Measurements from ENCODE around the gene SEC14L5. TPM values are rescaled to one million over a fixed set of nuclear protein-coding genes. Genes with fewer than 3 reads are reported as not detected.

Gene SEC14L5
- total RNA-seq, 4 donors from 2014 or later = 0.83 to 1.8 (median 1.1) TPM

GRCh38 chr16:5000573-5001001 lies 42.5 kb downstream of the SEC14L5 start:
- no peaks in the 10 kb centered on the region for H3K36me3 ChIP-seq
- no peak overlapping the region for H3K27ac ChIP-seq (replicated peaks in 1 of 4)
- H3K27me3 ChIP-seq = peaks cover 0 to 6% (median 0%) of the 10 kb centered on the region in 4 donors
- no peak for TF ChIP-seq CTCF (IDR thresholded peaks at IDR 0.05)
- TF ChIP-seq POLR2AphosphoS5 (IDR thresholded peaks at IDR 0.05) = no peak
- TF ChIP-seq POLR2A (IDR thresholded peaks at IDR 0.05; ENCODE audit: low read depth) = no peak
- no peak for TF ChIP-seq EP300 (IDR thresholded peaks at IDR 0.05)
- DNase-seq (ENCODE audit: extremely low spot score) = no peak
- H3K9me3 ChIP-seq = no peaks in the 10 kb centered on the region
- no peaks in the 10 kb centered on the region for H3K4me1 ChIP-seq
- intact Hi-C loops (cut with DNase I) = no loop called here
- H3K4me3 ChIP-seq = no peak overlapping the region
- 87% methylated on average over 12 of the region's 19 CpGs for WGBS

GRCh38 chr16:5001571-5001970 lies 43.4 kb downstream of the SEC14L5 start:
- 82% methylated on average over 7 of the region's 7 CpGs for WGBS
- H3K4me1 ChIP-seq = no peaks in the 10 kb centered on the region
- no peaks in the 10 kb centered on the region for H3K9me3 ChIP-seq
- H3K27me3 ChIP-seq = peaks cover 0 to 6% (median 0%) of the 10 kb centered on the region in 4 donors
- DNase-seq (ENCODE audit: extremely low spot score) = no peak
- H3K4me3 ChIP-seq = no peak overlapping the region
- TF ChIP-seq POLR2AphosphoS5 (IDR thresholded peaks at IDR 0.05) = no peak
- TF ChIP-seq POLR2A (IDR thresholded peaks at IDR 0.05; ENCODE audit: low read depth) = no peak
- TF ChIP-seq CTCF (IDR thresholded peaks at IDR 0.05) = no peak
- no peak for TF ChIP-seq EP300 (IDR thresholded peaks at IDR 0.05)
- intact Hi-C loops (cut with DNase I) = no loop called here
- no peaks in the 10 kb centered on the region for H3K36me3 ChIP-seq
- H3K27ac ChIP-seq (replicated peaks in 1 of 4) = no peak overlapping the region

- 76% methylated on average over 6 of the region's 6 CpGs for WGBS
- H3K4me1 ChIP-seq = no peaks in the 10 kb centered on the region
- no peak for DNase-seq (ENCODE audit: extremely low spot score)
Measured at GRCh38 chr16:5001986-5002385, 43.9 kb downstream of the SEC14L5 start.

GRCh38 chr16:5002699-5003143 lies 44.6 kb downstream of the SEC14L5 start:
- DNase-seq (ENCODE audit: extremely low spot score) = no peak
- Histone ChIP-seq H3K4me1 (no peaks in the 10 kb centered on the region), H3K27me3 (peaks cover 0 to 6% (median 0%) of the 10 kb centered on the region in 4 donors), H3K4me3 (no peak overlapping the region), H3K36me3 (no peaks in the 10 kb centered on the region), H3K9me3 (no peaks in the 10 kb centered on the region), H3K27ac (replicated peaks in 1 of 4) (no peak overlapping the region)
- 87% methylated on average over 3 of the region's 3 CpGs for WGBS
- TF ChIP-seq POLR2AphosphoS5 (IDR thresholded peaks at IDR 0.05) = no peak
- no peak for TF ChIP-seq CTCF (IDR thresholded peaks at IDR 0.05)
- TF ChIP-seq POLR2A (IDR thresholded peaks at IDR 0.05; ENCODE audit: low read depth) = no peak
- TF ChIP-seq EP300 (IDR thresholded peaks at IDR 0.05) = no peak
- intact Hi-C loops (cut with DNase I) = no loop called here

More at GRCh38 chr16:5001986-5002385, 43.9 kb downstream of the SEC14L5 start:
- no peak overlapping the region for H3K4me3 ChIP-seq
- peaks cover 0 to 6% (median 0%) of the 10 kb centered on the region in 4 donors for H3K27me3 ChIP-seq
- intact Hi-C loops (cut with DNase I) = no loop called here
- H3K9me3 ChIP-seq = no peaks in the 10 kb centered on the region
- H3K27ac ChIP-seq (replicated peaks in 1 of 4) = no peak overlapping the region
- no peaks in the 10 kb centered on the region for H3K36me3 ChIP-seq
- TF ChIP-seq POLR2A (IDR thresholded peaks at IDR 0.05; ENCODE audit: low read depth) (no peak), POLR2AphosphoS5 (IDR thresholded peaks at IDR 0.05) (no peak)

- intact Hi-C loops (cut with DNase I) = no loop called here
- WGBS = 76% methylated on average over 5 of the region's 12 CpGs
- DNase-seq (ENCODE audit: extremely low spot score) = no peak
- Histone ChIP-seq H3K27me3 (peaks cover 0 to 8% (median 0%) of the 10 kb centered on the region in 4 donors), H3K9me3 (no peaks in the 10 kb centered on the region), H3K4me3 (no peak overlapping the region), H3K27ac (replicated peaks in 1 of 4) (no peak overlapping the region), H3K4me1 (no peaks in the 10 kb centered on the region), H3K36me3 (no peaks in the 10 kb centered on the region)
- TF ChIP-seq POLR2A (IDR thresholded peaks at IDR 0.05; ENCODE audit: low read depth) (no peak), CTCF (IDR thresholded peaks at IDR 0.05) (no peak), EP300 (IDR thresholded peaks at IDR 0.05) (no peak), POLR2AphosphoS5 (IDR thresholded peaks at IDR 0.05) (no peak)
Measured at GRCh38 chr16:5003211-5003610, 45.1 kb downstream of the SEC14L5 start.

Data from esophagus muscularis mucosa (tissue), 4 donors.